Heart left ventricle (tissue), 16 donors: ENCODE results near the gene FARP1. TPM values are rescaled to one million over a fixed set of nuclear protein-coding genes. Genes with fewer than 3 reads are reported as not detected.

ENCODE experiments used
- ATAC-seq, 4 donors: fragments of 200-7000 bp; cut with Tn5 transposase; one replicate each; pipeline ENCODE4 v1.9.1; 2020 to 2022; ENCODE audit warnings: moderate library complexity in 4 of 4, mild to moderate bottlenecking in 3 of 4, moderate number of reproducible peaks in 1 of 4
- DNase-seq, 5 donors: peaks; one replicate each; pipeline ENCODE4 v3.0.0-alpha.2; 2020
- H3K27ac ChIP-seq, 12 donors: fragments of 200-600 bp; sonication (generic) in 4 of 12; one replicate each; pipeline versions ENCODE4 v1.5.0 to v1.8.0; 2016 to 2022; ENCODE audit warnings: mild to moderate bottlenecking in 2 of 12
- H3K27me3 ChIP-seq, 9 donors: fragments of 200-600 bp; sonication (generic) in 2 of 9; one replicate each; pipeline versions ENCODE4 v1.5.1 to v1.8.0; 2016 to 2022; ENCODE audit warnings: mild to moderate bottlenecking in 3 of 9
- H3K36me3 ChIP-seq, 9 donors: fragments of 200-600 bp; sonication (generic) in 2 of 9; one replicate each; pipeline versions ENCODE4 v1.5.0 to v1.8.0; 2018 to 2022; ENCODE audit warnings: mild to moderate bottlenecking in 2 of 9
- H3K4me1 ChIP-seq, 12 donors: fragments of 200-600 bp; sonication (generic) in 4 of 12; one replicate each; pipeline versions ENCODE4 v1.5.0 to v1.8.0; 2016 to 2022; ENCODE audit warnings: mild to moderate bottlenecking in 3 of 12
- H3K4me3 ChIP-seq, 12 donors: fragments of 200-600 bp; sonication (generic) in 4 of 12; one replicate each; pipeline versions ENCODE4 v1.5.0 to v1.8.0; 2017 to 2022; ENCODE audit warnings: mild to moderate bottlenecking in 9 of 12, moderate library complexity in 4 of 12
- H3K9me3 ChIP-seq, 12 donors: fragments of 200-600 bp; sonication (generic) in 4 of 12; one replicate each; pipeline versions ENCODE4 v1.5.0 to v1.8.0; 2016 to 2022; ENCODE audit warnings: mild to moderate bottlenecking in 1 of 12
- POLR2A ChIP-seq, 2 donors: fragments of 450-650 bp; IDR thresholded peaks; one replicate each; pipeline ENCODE4 v1.6.1; 2017; ENCODE audit warnings: antibody characterized with exemption in 2 of 2, mild to moderate bottlenecking in 2 of 2, moderate library complexity in 2 of 2
- WGBS, 4 donors: extraction: QIAGEN DNeasy Blood & Tissue Kit in 2 of 4; methylation state at CpG; one replicate each; pipeline versions ENCODE4 v1.1.5 to v1.1.7; 2013 to 2018; 5-methylcytosine and 5-hydroxymethylcytosine counted together
- intact Hi-C, 10 donors: fragments of 100-400 bp; cut with DNase I; formaldehyde crosslinking; loops; one replicate each; pipeline versions ENCODE4 v1.11.1 to v1.14.2; 2022
- polyA plus RNA-seq, 2 donors: library from polyadenylated mRNA; stranded (reverse); fragments of 200-250 nt; gene quantifications; one replicate each; pipeline ENCODE4 v1.2.3, GENCODE V29; 2013
- total RNA-seq, 9 donors: library from RNA; depleted of rRNA in 2 of 9; stranded (reverse); fragments of >200 nt in 2 of 9; fragmentation: NEBNext Ultra II Directional in 3 of 9; extraction: Animal tissue kit (Norgen Biotek cat#: 25700) in 3 of 9; gene quantifications; one replicate each; pipeline versions ENCODE4 v1.1.0 to v1.2.4, GENCODE V29; 2016 to 2023
- TF ChIP-seq, protein P1 (sequence below), 12 donors: fragments of 200-600 bp; sonication (generic) in 4 of 12; IDR thresholded peaks; one replicate each; pipeline versions ENCODE4 v1.5.0 to v1.8.0; 2018 to 2022; ENCODE audit warnings: antibody characterized with exemption in 12 of 12, mild to moderate bottlenecking in 5 of 12
- donor health status: ischemic (EF 13 %, LVEDD 7.1; RV severe dilation, severe dysfunction).
- donor health status: healthy with polysubstance abuse.
- donor health status: DM: no; HTN: yes; CAD: no.
- donor health status: DM: no; HTN: no; CAD: no.
- donor health status: ischemic (EF 25% LVEDD 6.9; RV normal size, moderate dysfunction).
- donor health status: ischemic (EF 25% LVEDD 5.7; RV mildly dilated, moderate dysfunction).
- donor health status: healthy.
- donor health status: DM: yes; HTN: yes; CAD: no.
- donor health status: ischemic (EF 35%, LVEDD 5.7; RV mildly dilated, moderate dysfunction).
- donor health status: nonischemic (EF 11% LVEDD 7.7; RV severe dilation, severe dysfunction).
- donor health status: DM: yes; HTN: yes; CAD: no.
- donor health status: PGD.
- donor health status: ischemic (EF 29% LVEDD 5.4; RV normal size, mild dysfunction).
- donor health status: nonischemic (EF 23%, LVEDD 6.1; RV moderate dilation, normal function).

Gene FARP1
- total and polyA plus RNA-seq, 11 donors, result 7.7 to 51.8 (median 22.3) TPM

DNA sequence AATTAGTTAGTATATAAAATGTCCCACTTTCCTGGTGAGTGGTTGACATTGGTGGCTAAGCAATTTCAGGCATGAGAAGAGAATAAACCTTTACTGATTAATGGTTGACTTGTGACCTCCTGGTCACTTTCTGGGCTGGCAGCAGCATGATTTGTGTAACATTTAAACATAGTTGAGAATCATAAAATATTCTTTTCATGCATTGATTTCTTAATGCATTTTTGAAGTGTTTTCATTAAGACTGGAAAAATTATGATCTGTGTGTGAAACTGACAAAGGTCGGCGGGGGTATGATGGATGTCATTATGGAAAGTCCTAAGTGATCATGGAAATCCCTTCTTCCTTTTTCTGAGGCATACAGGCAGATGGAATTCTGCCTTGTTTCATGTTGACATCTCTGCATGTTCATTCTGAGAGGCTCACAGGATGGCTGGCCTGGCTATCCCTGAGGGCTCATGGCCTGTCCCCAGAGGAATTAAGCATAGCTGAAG lies 132.8 kb downstream of the FARP1 start:
- no peaks in the 10 kb centered on the region for H3K36me3 ChIP-seq
- TF ChIP-seq, protein P1, sequence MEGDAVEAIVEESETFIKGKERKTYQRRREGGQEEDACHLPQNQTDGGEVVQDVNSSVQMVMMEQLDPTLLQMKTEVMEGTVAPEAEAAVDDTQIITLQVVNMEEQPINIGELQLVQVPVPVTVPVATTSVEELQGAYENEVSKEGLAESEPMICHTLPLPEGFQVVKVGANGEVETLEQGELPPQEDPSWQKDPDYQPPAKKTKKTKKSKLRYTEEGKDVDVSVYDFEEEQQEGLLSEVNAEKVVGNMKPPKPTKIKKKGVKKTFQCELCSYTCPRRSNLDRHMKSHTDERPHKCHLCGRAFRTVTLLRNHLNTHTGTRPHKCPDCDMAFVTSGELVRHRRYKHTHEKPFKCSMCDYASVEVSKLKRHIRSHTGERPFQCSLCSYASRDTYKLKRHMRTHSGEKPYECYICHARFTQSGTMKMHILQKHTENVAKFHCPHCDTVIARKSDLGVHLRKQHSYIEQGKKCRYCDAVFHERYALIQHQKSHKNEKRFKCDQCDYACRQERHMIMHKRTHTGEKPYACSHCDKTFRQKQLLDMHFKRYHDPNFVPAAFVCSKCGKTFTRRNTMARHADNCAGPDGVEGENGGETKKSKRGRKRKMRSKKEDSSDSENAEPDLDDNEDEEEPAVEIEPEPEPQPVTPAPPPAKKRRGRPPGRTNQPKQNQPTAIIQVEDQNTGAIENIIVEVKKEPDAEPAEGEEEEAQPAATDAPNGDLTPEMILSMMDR (IDR thresholded peaks at IDR 0.05), result no peak
- no peak for TF ChIP-seq POLR2A (IDR thresholded peaks at IDR 0.05)
- H3K4me3 ChIP-seq, result no peak overlapping the region
- H3K9me3 ChIP-seq, result no peaks in the 10 kb centered on the region
- no peaks in the 10 kb centered on the region for H3K27me3 ChIP-seq
- ATAC-seq (no peak), DNase-seq (no peak)
- peaks cover 0 to 16% (median 6%) of the 10 kb centered on the region in 12 donors for H3K4me1 ChIP-seq
- no peak overlapping the region for H3K27ac ChIP-seq
- intact Hi-C loops, result no loop called here
- 68 to 88% (median 88%) methylated on average over 2 of the region's 2 CpGs for WGBS, 4 donors

DNA sequence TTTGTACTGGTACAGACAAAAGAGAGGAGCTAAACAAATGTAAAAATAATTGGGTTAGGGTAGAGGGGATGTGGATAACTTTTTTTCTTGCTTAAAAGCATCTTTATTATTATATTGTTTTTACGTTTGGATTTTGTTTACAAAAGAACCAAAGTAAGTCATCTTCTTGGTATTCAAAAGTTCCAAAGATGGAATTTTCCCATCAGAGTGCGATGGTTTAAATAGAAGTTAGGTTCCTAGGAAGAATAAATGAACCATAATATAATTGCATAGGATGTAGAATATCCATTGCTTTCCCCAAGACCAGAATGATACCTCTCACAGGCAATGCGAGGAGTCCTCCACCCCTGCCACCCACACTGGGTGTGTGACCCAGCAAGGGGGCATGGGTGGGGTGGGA lies 133.6 kb downstream of the FARP1 start:
- Histone ChIP-seq H3K27ac (no peak overlapping the region), H3K9me3 (no peaks in the 10 kb centered on the region), H3K4me1 (peaks cover 0 to 16% (median 6%) of the 10 kb centered on the region in 12 donors), H3K27me3 (no peaks in the 10 kb centered on the region), H3K4me3 (no peak overlapping the region), H3K36me3 (no peaks in the 10 kb centered on the region)
- 87 to 93% (median 93%) methylated on average over 3 of the region's 3 CpGs for WGBS, 4 donors
- TF ChIP-seq POLR2A (IDR thresholded peaks at IDR 0.05), result no peak
- TF ChIP-seq, protein P1 (IDR thresholded peaks at IDR 0.05), result no peak
- ATAC-seq (no peak), DNase-seq (no peak)
- intact Hi-C loops, result no loop called here

DNA sequence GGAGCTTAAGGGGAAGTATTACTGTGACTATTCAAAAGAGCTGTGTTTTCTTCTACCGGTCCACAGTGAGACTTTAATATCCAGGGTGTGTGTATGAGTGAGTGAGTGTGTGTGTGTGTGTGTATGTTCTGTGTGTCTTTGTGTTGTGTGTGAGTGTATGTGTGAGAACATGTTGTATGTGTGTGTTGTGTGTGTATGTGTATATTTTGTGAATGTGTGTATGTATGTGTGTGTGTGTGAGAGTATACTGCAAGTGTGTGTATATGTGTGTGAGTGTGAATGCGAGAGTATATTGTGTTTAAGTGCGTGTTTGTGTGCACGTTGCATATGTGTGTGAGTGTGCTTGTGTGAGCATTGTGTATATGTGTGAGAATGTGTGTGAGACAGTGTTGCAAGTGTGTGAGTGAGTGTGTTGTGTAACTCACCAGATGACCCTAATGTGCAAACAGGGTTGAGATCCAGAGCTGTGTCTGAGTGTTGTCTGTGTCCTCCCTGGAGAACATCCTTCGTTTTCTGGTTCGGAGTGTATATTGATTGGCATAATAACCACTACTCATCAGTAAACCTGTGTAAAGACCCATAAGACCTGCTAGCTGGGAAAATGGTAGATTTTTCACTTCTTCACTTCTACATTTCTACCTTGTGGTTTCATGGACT lies 135.3 kb downstream of the FARP1 start:
- DNase-seq (no peak), ATAC-seq (peak in 1 of 4 donors; percentile 11)
- WGBS, 4 donors, result 92 to 93% (median 93%) methylated on average over 6 of the region's 6 CpGs
- Histone ChIP-seq H3K9me3 (no peaks in the 10 kb centered on the region), H3K27ac (no peak overlapping the region), H3K27me3 (no peaks in the 10 kb centered on the region), H3K4me3 (no peak overlapping the region), H3K4me1 (peaks cover 0 to 16% (median 6%) of the 10 kb centered on the region in 12 donors), H3K36me3 (no peaks in the 10 kb centered on the region)
- no peak for TF ChIP-seq POLR2A (IDR thresholded peaks at IDR 0.05)
- TF ChIP-seq, protein P1 (IDR thresholded peaks at IDR 0.05), result no peak
- intact Hi-C loops, result no loop called here

DNA sequence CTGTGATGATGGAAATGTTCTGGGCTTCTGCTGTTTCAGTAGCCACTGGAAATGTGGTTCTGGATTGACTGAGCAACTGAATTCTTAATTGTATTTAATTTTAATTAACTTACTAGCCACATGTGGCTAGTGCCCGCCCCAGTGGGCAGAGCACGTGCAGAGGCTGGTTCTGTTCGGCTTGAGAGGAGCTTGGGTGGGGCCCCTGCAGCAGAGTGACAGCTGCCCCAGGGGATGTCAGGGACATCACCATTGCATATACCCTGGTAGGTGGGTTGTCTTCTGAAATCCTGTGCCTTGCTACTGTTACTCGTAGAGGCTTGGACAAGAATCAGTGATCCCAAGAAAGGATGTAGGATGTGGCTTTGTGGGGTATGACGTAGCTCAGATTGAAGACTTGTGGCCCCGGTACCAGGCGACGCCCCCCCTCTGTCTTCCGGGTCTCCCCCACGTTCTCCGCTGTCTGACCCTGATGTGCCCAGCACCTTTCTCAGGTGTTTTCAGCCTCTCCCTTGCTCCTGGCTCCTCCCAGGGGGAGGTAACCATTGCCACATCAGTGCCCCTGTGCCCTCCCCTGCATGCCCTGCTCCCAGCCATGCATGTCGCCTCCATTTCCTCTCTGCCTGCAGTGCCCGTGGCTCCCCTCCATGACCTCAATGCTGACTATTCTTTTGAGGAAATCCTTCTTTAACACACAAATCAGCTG lies 136.7 kb downstream of the FARP1 start:
- no peak overlapping the region for H3K4me3 ChIP-seq
- 85 to 90% (median 86%) methylated on average over 12 to 13 of the region's 13 CpGs for WGBS, 4 donors
- DNase-seq (no peak), ATAC-seq (peak in 2 of 4 donors; percentile 39 to 46)
- H3K27ac ChIP-seq, result no peak overlapping the region
- H3K9me3 ChIP-seq, result no peaks in the 10 kb centered on the region
- TF ChIP-seq POLR2A (IDR thresholded peaks at IDR 0.05), result no peak
- TF ChIP-seq, protein P1 (IDR thresholded peaks at IDR 0.05), result no peak
- H3K4me1 ChIP-seq, result peaks cover 0 to 16% (median 4%) of the 10 kb centered on the region in 12 donors
- H3K36me3 ChIP-seq, result no peaks in the 10 kb centered on the region
- no peaks in the 10 kb centered on the region for H3K27me3 ChIP-seq
- intact Hi-C loops, result no loop called here
